Fibroblast of the aortic adventitia (primary cell): Measurements from ENCODE around the gene NUP188. TPM values are rescaled to one million over a fixed set of nuclear protein-coding genes. Genes with fewer than 3 reads are reported as not detected.
A peak's percentile ranks its signal among the peaks of the same experiment; 100 is the strongest.

Experiments
- DNase-seq: peaks from one replicate; pipeline ENCODE4 v3.0.0-alpha.2; 2010; ENCODE audit warnings: low read depth
- H3K4me3 ChIP-seq: 2 replicates; pipeline ENCODE4 v1.5.1; 2011; ENCODE audit warnings: low read depth, mild to moderate bottlenecking, control low read depth, low read length, moderate library complexity
- total RNA-seq: library from RNA; depleted of rRNA; stranded (reverse); fragments of >200 nt; gene quantifications from 2 replicates; pipeline ENCODE4 v1.2.3, GENCODE V29; 2012; ENCODE audit warnings: low replicate concordance
- TF ChIP-seq, protein P1 (sequence below): IDR thresholded peaks from 2 replicates; pipeline ENCODE4 v1.5.1; 2011; ENCODE audit warnings: mild to moderate bottlenecking, low read length, control low read depth, inconsistent platforms; ENCODE audit not compliant: insufficient read depth

Gene NUP188
- total RNA-seq, 1 donor: 69.1 TPM

DNA sequence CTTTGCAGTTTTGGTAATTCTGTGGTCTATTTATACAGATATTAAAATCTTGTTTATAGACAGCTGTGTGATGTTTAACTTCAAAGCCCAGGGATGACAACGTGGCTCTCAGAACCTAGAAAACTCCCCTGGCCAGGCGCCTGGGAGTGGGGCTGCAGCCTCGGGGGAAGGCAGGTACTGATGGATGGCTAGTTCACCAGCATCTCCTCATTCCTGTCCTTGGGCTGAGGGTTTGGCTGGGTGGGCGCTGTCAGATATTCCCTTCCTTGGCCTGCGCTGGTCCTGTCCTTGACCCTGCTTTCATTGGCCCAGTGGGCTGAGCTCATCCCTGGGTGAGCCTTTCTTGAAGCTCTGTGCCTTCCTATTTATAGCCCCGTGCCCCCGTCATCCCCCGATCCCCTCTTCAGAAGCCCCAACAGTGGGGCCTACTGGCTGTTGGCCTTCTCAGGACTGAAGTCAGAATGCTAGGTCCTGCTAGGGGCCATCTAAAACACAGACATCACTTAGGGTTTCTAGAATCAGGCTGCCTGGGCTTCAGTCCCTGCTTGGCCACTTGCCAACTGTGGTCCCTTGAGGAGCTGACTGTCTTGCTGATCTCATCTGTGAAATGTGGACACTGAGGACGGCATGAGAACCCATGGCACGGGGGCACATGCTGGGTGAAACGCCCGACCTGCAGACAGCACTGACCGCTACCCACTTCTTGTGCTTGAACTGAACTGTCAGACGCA lies 59.7 kb downstream of the NUP188 start:
- DNase-seq: peak; percentile 23
- TF ChIP-seq, protein P1, sequence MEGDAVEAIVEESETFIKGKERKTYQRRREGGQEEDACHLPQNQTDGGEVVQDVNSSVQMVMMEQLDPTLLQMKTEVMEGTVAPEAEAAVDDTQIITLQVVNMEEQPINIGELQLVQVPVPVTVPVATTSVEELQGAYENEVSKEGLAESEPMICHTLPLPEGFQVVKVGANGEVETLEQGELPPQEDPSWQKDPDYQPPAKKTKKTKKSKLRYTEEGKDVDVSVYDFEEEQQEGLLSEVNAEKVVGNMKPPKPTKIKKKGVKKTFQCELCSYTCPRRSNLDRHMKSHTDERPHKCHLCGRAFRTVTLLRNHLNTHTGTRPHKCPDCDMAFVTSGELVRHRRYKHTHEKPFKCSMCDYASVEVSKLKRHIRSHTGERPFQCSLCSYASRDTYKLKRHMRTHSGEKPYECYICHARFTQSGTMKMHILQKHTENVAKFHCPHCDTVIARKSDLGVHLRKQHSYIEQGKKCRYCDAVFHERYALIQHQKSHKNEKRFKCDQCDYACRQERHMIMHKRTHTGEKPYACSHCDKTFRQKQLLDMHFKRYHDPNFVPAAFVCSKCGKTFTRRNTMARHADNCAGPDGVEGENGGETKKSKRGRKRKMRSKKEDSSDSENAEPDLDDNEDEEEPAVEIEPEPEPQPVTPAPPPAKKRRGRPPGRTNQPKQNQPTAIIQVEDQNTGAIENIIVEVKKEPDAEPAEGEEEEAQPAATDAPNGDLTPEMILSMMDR: no peak
- H3K4me3 ChIP-seq: no peak overlapping the region

DNA sequence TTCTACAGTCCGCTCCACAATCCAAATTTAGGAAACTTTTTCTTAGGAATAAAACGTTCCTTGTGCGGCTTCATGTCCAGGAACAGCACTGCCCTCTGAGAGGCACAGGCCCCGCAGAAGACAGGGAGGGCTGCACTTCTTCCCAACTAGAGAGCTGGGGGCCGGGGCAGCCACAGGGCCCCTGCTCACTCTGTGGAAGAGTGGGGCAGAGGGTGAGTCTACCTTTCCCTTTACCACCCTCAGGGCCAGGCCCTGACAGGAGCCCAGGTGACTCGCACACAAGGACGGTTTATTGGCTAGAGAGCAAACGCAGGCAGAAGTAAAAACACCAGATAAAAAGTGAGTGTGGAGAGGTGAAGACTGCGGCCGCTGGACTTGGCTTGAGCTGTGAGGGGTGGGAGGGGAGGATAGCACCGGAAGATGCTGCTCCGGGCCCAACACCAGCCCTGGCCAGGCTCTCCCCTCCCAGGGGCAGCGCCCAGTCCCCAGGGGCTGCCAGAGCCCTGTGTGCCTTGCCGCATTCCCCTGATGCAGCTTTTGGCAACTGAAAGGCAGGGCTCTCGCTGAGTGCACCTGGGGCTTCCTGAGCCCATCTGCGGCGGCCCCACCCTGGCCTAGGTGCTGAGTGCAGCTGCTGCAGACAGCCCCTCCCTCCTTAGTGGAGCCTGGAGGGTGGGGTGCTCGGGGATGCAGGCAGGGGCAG lies 60.4 kb downstream of the NUP188 start:
- H3K4me3 ChIP-seq: no peak overlapping the region
- TF ChIP-seq, protein P1: no peak
- no peak for DNase-seq

DNA sequence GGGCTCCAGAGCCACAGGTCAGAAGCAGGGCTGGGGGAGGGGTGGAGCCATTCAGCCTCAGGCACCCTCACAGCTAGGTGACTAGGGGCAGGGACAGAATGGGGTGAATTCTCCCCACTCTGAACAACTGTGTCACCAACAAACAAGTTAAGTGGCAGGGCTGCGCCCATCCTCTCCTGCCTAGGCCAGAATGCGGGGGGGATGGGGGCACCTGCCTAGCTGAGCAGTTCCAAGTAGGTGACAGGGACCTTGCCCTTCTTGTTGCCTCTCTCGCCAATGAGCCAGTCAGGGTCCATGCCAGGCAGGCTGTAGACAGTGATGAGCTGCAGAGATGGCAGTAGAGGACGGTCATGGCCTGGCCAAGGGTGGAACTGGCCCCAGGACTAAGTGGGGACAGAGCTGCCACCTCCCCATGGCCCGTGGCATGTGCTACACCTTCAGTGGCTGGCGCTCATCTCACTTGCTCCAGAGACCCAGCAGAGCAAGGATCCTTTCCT lies 61.0 kb downstream of the NUP188 start:
- H3K4me3 ChIP-seq: no peak overlapping the region
- no peak for DNase-seq
- TF ChIP-seq, protein P1: no peak

DNA sequence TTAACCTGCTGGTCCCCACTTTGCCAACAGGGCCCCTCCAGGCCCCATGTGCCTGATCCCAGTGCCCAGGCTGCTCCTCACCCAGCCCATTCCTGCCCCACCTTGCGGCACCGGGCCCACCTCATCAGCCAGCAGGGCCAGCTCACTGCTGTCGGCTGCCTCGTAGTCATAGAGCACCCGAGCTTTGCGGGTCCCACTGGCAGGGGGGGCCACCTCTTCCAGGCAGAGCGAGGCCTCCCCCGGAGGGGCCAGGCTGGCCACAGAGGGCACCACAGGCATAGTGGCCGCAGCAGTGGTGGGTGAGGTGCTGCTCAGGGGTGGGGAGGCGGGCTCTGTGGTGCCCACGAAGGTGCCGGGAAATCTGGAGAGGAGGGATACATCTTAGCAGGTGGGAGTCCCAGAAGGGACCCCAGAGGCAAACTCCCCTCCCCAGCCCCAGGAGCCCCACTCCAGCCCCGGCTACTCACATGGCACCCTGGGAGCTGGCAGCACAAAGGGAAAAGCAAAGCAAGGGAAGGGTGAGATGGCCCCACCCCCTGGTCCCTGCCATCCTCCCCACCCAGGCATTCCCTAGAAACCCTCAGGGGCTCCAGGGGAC lies 61.6 kb downstream of the NUP188 start:
- no peak for DNase-seq
- no peak overlapping the region for H3K4me3 ChIP-seq
- TF ChIP-seq, protein P1: no peak

DNA sequence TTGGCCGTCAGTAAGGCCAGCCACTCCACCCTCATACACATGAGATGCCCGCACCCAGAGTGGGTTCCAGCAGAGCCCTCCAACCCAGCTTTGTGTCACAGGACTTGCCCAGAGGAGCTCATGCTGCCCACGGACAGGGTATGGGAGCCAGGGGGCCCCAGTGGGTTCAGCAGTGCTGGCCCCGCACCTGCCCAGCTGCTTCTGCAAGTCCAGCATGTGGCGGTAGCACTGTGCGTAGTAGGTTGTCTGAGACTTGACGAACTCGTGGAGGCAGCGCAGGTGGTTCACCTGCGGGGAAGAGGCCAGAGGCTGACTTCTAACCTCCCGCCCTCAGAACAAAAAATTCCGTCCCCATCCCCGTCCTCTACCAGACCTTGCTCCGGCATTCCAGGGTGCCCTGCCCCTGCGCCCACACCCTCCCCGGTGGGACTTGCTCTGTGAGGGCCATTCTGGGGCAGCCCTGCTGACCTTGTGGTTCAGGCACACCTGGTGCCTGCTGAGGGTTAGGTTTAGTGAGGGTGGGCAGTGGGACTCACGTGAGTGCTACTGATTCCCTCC lies 62.2 kb downstream of the NUP188 start:
- TF ChIP-seq, protein P1: no peak
- DNase-seq: no peak
- no peak overlapping the region for H3K4me3 ChIP-seq

DNA sequence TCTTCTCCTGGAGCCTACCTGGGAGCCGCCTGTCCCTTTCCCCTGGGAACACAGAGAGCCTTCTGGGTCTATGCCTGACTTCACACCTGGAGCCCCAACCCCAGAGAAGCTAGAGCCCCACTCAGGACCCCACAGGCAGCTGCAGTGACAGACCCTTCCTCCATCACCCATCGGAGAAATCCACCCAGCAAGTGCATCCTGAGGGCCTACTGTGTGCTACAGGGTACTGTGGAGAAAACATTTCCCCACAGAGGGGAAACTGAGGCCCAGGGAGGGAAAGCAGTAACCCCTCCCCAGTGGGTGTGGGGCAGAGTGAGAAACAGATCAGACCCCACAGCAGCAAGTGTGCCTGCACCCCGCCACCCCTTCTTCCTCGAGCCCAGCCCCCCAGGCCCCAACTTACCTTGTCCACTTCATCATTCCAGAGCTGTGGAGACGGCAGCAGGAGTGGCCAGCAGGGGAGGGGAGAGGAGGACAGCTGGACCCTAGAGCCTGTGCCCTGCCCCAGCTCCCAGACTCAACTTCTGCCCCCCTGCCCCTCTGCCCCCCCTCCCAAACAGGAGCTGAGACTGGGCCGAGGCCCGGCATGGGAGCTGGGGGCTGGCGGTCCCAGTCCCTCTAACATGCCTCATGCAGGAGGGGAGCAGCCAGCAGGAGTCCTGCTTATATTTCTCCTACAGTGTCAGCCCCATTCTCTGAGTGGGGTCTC lies 62.9 kb downstream of the NUP188 start:
- H3K4me3 ChIP-seq: no peak overlapping the region
- no peak for DNase-seq
- TF ChIP-seq, protein P1: no peak
